Activated CD4-positive, CD25-positive, alpha-beta regulatory T cell treated with anti-CD3 and anti-CD28 coated beads, Interleukin-2, amount 50 U/mL, for 72 hours (primary cell): ENCODE measurements around the gene GRK1.

Experiments
- DNase-seq: peaks from one replicate; pipeline ENCODE4 v3.0.0; 2021

GRK1 gene

GRCh38 chr13:113763254-113763653 lies 96.2 kb downstream of the GRK1 start:
- DNase-seq = no peak

GRCh38 chr13:113763961-113764792 lies 97.2 kb downstream of the GRK1 start:
- DNase-seq = no peak

- no peak for DNase-seq
These were observed 98.0 kb downstream of the GRK1 start for GRCh38 chr13:113764793-113765563.

GRCh38 chr13:113765564-113765910 lies 98.5 kb downstream of the GRK1 start:
- no peak for DNase-seq

- DNase-seq = no peak
These were observed 99.2 kb downstream of the GRK1 start for GRCh38 chr13:113766035-113766800.

- DNase-seq = no peak
These were observed 100.3 kb downstream of the GRK1 start for GRCh38 chr13:113767366-113767765.

GRCh38 chr13:113768018-113768905 lies 101.2 kb downstream of the GRK1 start:
- DNase-seq = no peak

GRCh38 chr13:113769106-113769505 lies 102.1 kb downstream of the GRK1 start:
- DNase-seq = no peak

GRCh38 chr13:113769881-113770280 lies 102.9 kb downstream of the GRK1 start:
- DNase-seq = no peak

- DNase-seq = no peak
These were observed 103.4 kb downstream of the GRK1 start for GRCh38 chr13:113770441-113770840.

- no peak for DNase-seq
These were observed 103.9 kb downstream of the GRK1 start for GRCh38 chr13:113770937-113771336.

GRCh38 chr13:113771709-113772331 lies 104.8 kb downstream of the GRK1 start:
- DNase-seq = no peak

- DNase-seq = no peak
These were observed 107.4 kb downstream of the GRK1 start for GRCh38 chr13:113774177-113775107.

GRCh38 chr13:113775451-113776145 lies 108.6 kb downstream of the GRK1 start:
- no peak for DNase-seq

- DNase-seq = no peak
These were observed 109.5 kb downstream of the GRK1 start for GRCh38 chr13:113776231-113777125.

GRCh38 chr13:113777311-113778260 lies 110.6 kb downstream of the GRK1 start:
- DNase-seq = no peak

GRCh38 chr13:113781571-113781970 lies 114.6 kb downstream of the GRK1 start:
- DNase-seq = no peak

- no peak for DNase-seq
These were observed 115.5 kb downstream of the GRK1 start for GRCh38 chr13:113782472-113782871.
